ENCODE results near the gene ZNF385B. TPM values are rescaled to one million over a fixed set of nuclear protein-coding genes. Genes with fewer than 3 reads are reported as not detected.

The ZNF385B gene
- total RNA-seq, 1 experiment from 2014 or later, result 2.2 TPM

- Mint-ChIP-seq H3K4me1 (peaks cover 11% of the 10 kb centered on the region), H3K27me3 (ENCODE audit: low read depth) (peaks cover 72% of the 10 kb centered on the region), H3K9me3 (no peaks in the 10 kb centered on the region), H3K4me3 (no peak overlapping the region), H3K36me3 (no peaks in the 10 kb centered on the region), H3K27ac (no peak overlapping the region)
- CTCF ChIA-PET, result no interaction called here
- DNase-seq (ENCODE audit: low spot score) (no peak), ATAC-seq (no peak)
- POLR2A ChIA-PET, result no interaction called here
- no peak for TF ChIP-seq CDX4 (CRISPR knock-in tag; IDR thresholded peaks at IDR 0.05; ENCODE audit: borderline replicate concordance)
- no peak for TF ChIP-seq ESRRA (CRISPR knock-in tag; IDR thresholded peaks at IDR 0.05; ENCODE audit: borderline replicate concordance)
Measured at GRCh38 chr2:179559108-179559806, 302.2 kb downstream of the ZNF385B start.

GRCh38 chr2:179558010-179558934 is 303.1 kb downstream of the ZNF385B start:
- no peaks in the 10 kb centered on the region for H3K36me3 Mint-ChIP-seq
- CTCF ChIA-PET, result no interaction called here
- POLR2A ChIA-PET, result no interaction called here
- peaks cover 11% of the 10 kb centered on the region for H3K4me1 Mint-ChIP-seq
- ATAC-seq (peak; percentile 48; the same call in 1 of the 2 replicates), DNase-seq (ENCODE audit: low spot score) (no peak)
- H3K4me3 Mint-ChIP-seq, result no peak overlapping the region
- peaks cover 72% of the 10 kb centered on the region for H3K27me3 Mint-ChIP-seq (ENCODE audit: low read depth)
- H3K27ac Mint-ChIP-seq, result no peak overlapping the region
- TF ChIP-seq ETV6 (CRISPR knock-in tag; IDR thresholded peaks at IDR 0.05) (no peak), GTF2I (CRISPR knock-in tag; conservative IDR thresholded peaks at IDR 0.05) (no peak), NR2C2 (CRISPR knock-in tag; IDR thresholded peaks at IDR 0.05) (no peak), MAX (CRISPR knock-in tag; IDR thresholded peaks at IDR 0.05) (no peak), CREB1 (CRISPR knock-in tag; IDR thresholded peaks at IDR 0.05) (no peak), TCF7 (CRISPR knock-in tag; IDR thresholded peaks at IDR 0.05; ENCODE audit: low read depth) (no peak), MXD4 (CRISPR knock-in tag; IDR thresholded peaks at IDR 0.05; ENCODE audit: borderline replicate concordance) (no peak), E2F1 (CRISPR knock-in tag; IDR thresholded peaks at IDR 0.05) (no peak), RELA (CRISPR knock-in tag; IDR thresholded peaks at IDR 0.05; ENCODE audit: borderline replicate concordance) (no peak), GRHL2 (CRISPR knock-in tag; IDR thresholded peaks at IDR 0.05; ENCODE audit: insufficient replicate concordance, severe bottlenecking) (no peak), KAT7 (CRISPR knock-in tag; IDR thresholded peaks at IDR 0.05; ENCODE audit: borderline replicate concordance) (no peak), SOX15 (CRISPR knock-in tag; IDR thresholded peaks at IDR 0.05) (no peak), ATF6 (CRISPR knock-in tag; IDR thresholded peaks at IDR 0.05) (no peak), FOXP4 (CRISPR knock-in tag; IDR thresholded peaks at IDR 0.05) (no peak), NFYB (CRISPR knock-in tag; conservative IDR thresholded peaks at IDR 0.05; ENCODE audit: low read depth) (no peak), ZNF671 (CRISPR knock-in tag; IDR thresholded peaks at IDR 0.05) (no peak), ZNF281 (CRISPR knock-in tag; IDR thresholded peaks at IDR 0.05) (no peak), AR (CRISPR knock-in tag; IDR thresholded peaks at IDR 0.05) (no peak)
- no peaks in the 10 kb centered on the region for H3K9me3 Mint-ChIP-seq
